SK-N-SH treated with all-trans-retinoic acid at 6 μM for 48 hours (cell line): Measurements from ENCODE around the gene OR51B4.
A peak's percentile ranks its signal among the peaks of the same experiment; 100 is the strongest.
"Not testable (repeated sequence)": the region's sequence is repeated elsewhere in the genome, so short reads cannot be mapped to it uniquely, and the experiment has no call there.

Experiments
- ATAC-seq: fragments of 200-7000 bp; cut with Tn5 transposase; 3 replicates; pipeline ENCODE4 v1.9.1; 2020; ENCODE audit warnings: mild to moderate bottlenecking, moderate library complexity
- ARNTL ChIP-seq: fragments of 450-650 bp; formaldehyde crosslinking; IDR thresholded peaks from 2 replicates; pipeline ENCODE4 v1.5.0; 2020; ENCODE audit warnings: low read depth, mild to moderate bottlenecking, moderate library complexity, borderline replicate concordance
- BACH2 ChIP-seq: fragments of 250-450 bp; sonication (Bioruptor Pico); IDR thresholded peaks from 2 replicates; pipeline ENCODE4 v1.9.0; 2021; ENCODE audit warnings: mild to moderate bottlenecking, borderline replicate concordance
- CSDC2 ChIP-seq: fragments of 250-450 bp; sonication (Bioruptor Pico); IDR thresholded peaks from 2 replicates; pipeline ENCODE4 v1.5.0; 2020; ENCODE audit warnings: mild to moderate bottlenecking, moderate library complexity
- ESRRG ChIP-seq: fragments of 250-450 bp; sonication (Bioruptor Pico); IDR thresholded peaks from 2 replicates; pipeline ENCODE4 v1.6.1; 2021; ENCODE audit warnings: mild to moderate bottlenecking
- GLIS3 ChIP-seq: fragments of 250-450 bp; sonication (Bioruptor Pico); IDR thresholded peaks from 2 replicates; pipeline ENCODE4 v1.5.0; 2020; ENCODE audit warnings: mild to moderate bottlenecking, moderate library complexity
- ISL1 ChIP-seq: fragments of 250-450 bp; sonication (Bioruptor Pico); IDR thresholded peaks from 2 replicates; pipeline ENCODE4 v2.1.2; 2022; ENCODE audit warnings: mild to moderate bottlenecking, moderate library complexity
- OSR1 ChIP-seq: fragments of 250-450 bp; sonication (Bioruptor Pico); IDR thresholded peaks from 2 replicates; pipeline ENCODE4 v1.8.0; 2022; ENCODE audit warnings: moderate library complexity, mild to moderate bottlenecking, inconsistent platforms
- PPARA ChIP-seq: fragments of 250-450 bp; sonication (Bioruptor Pico); IDR thresholded peaks from 2 replicates; pipeline ENCODE4 v1.5.0; 2020; ENCODE audit warnings: mild to moderate bottlenecking, borderline replicate concordance
- RARB ChIP-seq: fragments of 250-450 bp; sonication (Bioruptor Pico); IDR thresholded peaks from 2 replicates; pipeline ENCODE4 v1.8.0; 2021; ENCODE audit warnings: mild to moderate bottlenecking, moderate library complexity
- SNAI2 ChIP-seq: fragments of 250-450 bp; sonication (Bioruptor Pico); IDR thresholded peaks from 2 replicates; pipeline ENCODE4 v1.5.0; 2020; ENCODE audit warnings: mild to moderate bottlenecking, moderate library complexity
- TOX ChIP-seq: fragments of 250-450 bp; sonication (Bioruptor Pico); IDR thresholded peaks from 2 replicates; pipeline ENCODE4 v1.8.0; 2021; ENCODE audit warnings: mild to moderate bottlenecking, moderate library complexity, borderline replicate concordance
- ZC3H10 ChIP-seq: fragments of 250-450 bp; sonication (Bioruptor Pico); IDR thresholded peaks from 2 replicates; pipeline ENCODE4 v1.5.1; 2021; ENCODE audit warnings: mild to moderate bottlenecking, moderate library complexity
- ZFP3 ChIP-seq: fragments of 250-450 bp; sonication (Bioruptor Pico); IDR thresholded peaks from 2 replicates; pipeline ENCODE4 v1.5.0; 2020; ENCODE audit warnings: mild to moderate bottlenecking, moderate library complexity
- ZFP30 ChIP-seq: fragments of 450-650 bp; formaldehyde crosslinking; IDR thresholded peaks from 2 replicates; pipeline ENCODE4 v1.5.0; 2022; ENCODE audit warnings: mild to moderate bottlenecking, moderate library complexity
- ZNF565 ChIP-seq: fragments of 450-650 bp; formaldehyde crosslinking; conservative IDR thresholded peaks from 2 replicates; pipeline ENCODE4 v1.5.0; 2020; ENCODE audit warnings: low read depth, mild to moderate bottlenecking, moderate library complexity
- ZNF70 ChIP-seq: fragments of 450-650 bp; formaldehyde crosslinking; IDR thresholded peaks from 2 replicates; pipeline ENCODE4 v1.5.0; 2020; ENCODE audit warnings: mild to moderate bottlenecking, moderate library complexity
- ZNF8 ChIP-seq: fragments of 450-650 bp; formaldehyde crosslinking; IDR thresholded peaks from 2 replicates; pipeline ENCODE4 v1.5.0; 2020; ENCODE audit warnings: mild to moderate bottlenecking, moderate library complexity
- TF ChIP-seq, protein P1 (sequence below): fragments of 250-450 bp; sonication (Bioruptor Pico); IDR thresholded peaks from 2 replicates; pipeline ENCODE4 v1.8.0; 2020; ENCODE audit warnings: mild to moderate bottlenecking, moderate library complexity, borderline replicate concordance
- TF ChIP-seq, protein P2 (sequence below): fragments of 250-450 bp; sonication (Bioruptor Pico); IDR thresholded peaks from 2 replicates; pipeline ENCODE4 v1.5.0; 2020; ENCODE audit warnings: mild to moderate bottlenecking, moderate library complexity
- TF ChIP-seq, protein P3 (sequence below): fragments of 250-450 bp; sonication (Bioruptor Pico); IDR thresholded peaks from 2 replicates; pipeline ENCODE4 v1.5.1; 2020; ENCODE audit warnings: low read depth, mild to moderate bottlenecking, moderate library complexity
- TF ChIP-seq, protein P4 (sequence below): fragments of 250-450 bp; sonication (Bioruptor Pico); IDR thresholded peaks from 2 replicates; pipeline ENCODE4 v1.8.0; 2021; ENCODE audit warnings: low read depth, mild to moderate bottlenecking, moderate library complexity, borderline replicate concordance

Gene OR51B4

DNA sequence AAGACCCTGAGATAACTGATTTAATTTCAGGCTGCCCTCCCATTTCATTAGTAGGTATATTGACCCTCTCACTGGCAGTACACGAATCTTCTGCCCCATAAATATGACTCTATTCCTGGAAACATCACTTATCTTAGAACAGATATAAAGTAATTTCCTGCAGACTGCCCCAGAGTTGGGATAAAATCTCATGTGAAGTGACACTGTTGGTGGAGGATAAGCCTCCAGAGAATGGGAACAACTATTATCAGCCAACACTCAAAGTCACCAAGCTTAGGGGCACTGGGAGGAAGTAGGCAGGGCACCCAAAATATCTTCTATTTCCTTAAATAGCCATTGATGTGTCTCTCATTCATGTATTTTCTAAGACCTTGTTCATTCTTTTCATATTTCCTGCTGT, 33.4 kb upstream of the OR51B4 start:
- ATAC-seq, result no peak
- TF ChIP-seq PPARA (CRISPR knock-in tag), result no peak
- no peak for TF ChIP-seq ZFP30 (CRISPR knock-in tag)
- no peak for TF ChIP-seq ISL1 (CRISPR knock-in tag)
- TF ChIP-seq CSDC2 (CRISPR knock-in tag), result no peak
- TF ChIP-seq BACH2 (CRISPR knock-in tag), result no peak
- TF ChIP-seq, protein P1, sequence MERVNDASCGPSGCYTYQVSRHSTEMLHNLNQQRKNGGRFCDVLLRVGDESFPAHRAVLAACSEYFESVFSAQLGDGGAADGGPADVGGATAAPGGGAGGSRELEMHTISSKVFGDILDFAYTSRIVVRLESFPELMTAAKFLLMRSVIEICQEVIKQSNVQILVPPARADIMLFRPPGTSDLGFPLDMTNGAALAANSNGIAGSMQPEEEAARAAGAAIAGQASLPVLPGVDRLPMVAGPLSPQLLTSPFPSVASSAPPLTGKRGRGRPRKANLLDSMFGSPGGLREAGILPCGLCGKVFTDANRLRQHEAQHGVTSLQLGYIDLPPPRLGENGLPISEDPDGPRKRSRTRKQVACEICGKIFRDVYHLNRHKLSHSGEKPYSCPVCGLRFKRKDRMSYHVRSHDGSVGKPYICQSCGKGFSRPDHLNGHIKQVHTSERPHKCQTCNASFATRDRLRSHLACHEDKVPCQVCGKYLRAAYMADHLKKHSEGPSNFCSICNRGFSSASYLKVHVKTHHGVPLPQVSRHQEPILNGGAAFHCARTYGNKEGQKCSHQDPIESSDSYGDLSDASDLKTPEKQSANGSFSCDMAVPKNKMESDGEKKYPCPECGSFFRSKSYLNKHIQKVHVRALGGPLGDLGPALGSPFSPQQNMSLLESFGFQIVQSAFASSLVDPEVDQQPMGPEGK (CRISPR knock-in tag), result no peak
- no peak for TF ChIP-seq ARNTL
- no peak for TF ChIP-seq ESRRG (CRISPR knock-in tag)
- no peak for TF ChIP-seq RARB (CRISPR knock-in tag)
- TF ChIP-seq OSR1 (CRISPR knock-in tag), result no peak

DNA sequence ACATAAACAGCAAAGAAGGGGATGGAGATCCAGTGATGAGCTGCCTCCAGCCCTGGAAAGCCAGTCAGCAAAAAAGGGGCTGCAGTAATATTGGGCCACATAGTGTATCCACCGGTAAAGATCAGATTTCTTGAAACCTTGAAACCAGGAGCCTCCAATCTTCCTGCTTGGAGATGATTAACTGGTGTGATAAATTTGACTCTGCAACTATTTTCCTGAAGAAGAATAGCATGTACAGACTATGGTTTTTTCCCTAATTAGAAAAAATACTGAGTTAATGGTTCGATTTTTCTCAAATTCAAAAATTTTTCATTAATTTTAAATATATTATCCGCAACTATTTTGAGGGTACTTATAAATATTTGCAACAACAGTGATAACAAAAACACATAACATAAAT, 22.5 kb upstream of the OR51B4 start, which contains the start of gene OR51B2:
Gene OR51B2, minus strand, starts transcription at position 101 of the 400 bp plus-strand sequence. Its CDS starts 0 bp downstream, at position 101.
- TF ChIP-seq OSR1 (CRISPR knock-in tag), result no peak
- TF ChIP-seq, protein P2, sequence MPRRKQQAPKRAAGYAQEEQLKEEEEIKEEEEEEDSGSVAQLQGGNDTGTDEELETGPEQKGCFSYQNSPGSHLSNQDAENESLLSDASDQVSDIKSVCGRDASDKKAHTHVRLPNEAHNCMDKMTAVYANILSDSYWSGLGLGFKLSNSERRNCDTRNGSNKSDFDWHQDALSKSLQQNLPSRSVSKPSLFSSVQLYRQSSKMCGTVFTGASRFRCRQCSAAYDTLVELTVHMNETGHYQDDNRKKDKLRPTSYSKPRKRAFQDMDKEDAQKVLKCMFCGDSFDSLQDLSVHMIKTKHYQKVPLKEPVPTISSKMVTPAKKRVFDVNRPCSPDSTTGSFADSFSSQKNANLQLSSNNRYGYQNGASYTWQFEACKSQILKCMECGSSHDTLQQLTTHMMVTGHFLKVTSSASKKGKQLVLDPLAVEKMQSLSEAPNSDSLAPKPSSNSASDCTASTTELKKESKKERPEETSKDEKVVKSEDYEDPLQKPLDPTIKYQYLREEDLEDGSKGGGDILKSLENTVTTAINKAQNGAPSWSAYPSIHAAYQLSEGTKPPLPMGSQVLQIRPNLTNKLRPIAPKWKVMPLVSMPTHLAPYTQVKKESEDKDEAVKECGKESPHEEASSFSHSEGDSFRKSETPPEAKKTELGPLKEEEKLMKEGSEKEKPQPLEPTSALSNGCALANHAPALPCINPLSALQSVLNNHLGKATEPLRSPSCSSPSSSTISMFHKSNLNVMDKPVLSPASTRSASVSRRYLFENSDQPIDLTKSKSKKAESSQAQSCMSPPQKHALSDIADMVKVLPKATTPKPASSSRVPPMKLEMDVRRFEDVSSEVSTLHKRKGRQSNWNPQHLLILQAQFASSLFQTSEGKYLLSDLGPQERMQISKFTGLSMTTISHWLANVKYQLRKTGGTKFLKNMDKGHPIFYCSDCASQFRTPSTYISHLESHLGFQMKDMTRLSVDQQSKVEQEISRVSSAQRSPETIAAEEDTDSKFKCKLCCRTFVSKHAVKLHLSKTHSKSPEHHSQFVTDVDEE (CRISPR knock-in tag), result no peak
- no peak for TF ChIP-seq ZNF8
- TF ChIP-seq GLIS3 (CRISPR knock-in tag), result no peak
- TF ChIP-seq, protein P3, sequence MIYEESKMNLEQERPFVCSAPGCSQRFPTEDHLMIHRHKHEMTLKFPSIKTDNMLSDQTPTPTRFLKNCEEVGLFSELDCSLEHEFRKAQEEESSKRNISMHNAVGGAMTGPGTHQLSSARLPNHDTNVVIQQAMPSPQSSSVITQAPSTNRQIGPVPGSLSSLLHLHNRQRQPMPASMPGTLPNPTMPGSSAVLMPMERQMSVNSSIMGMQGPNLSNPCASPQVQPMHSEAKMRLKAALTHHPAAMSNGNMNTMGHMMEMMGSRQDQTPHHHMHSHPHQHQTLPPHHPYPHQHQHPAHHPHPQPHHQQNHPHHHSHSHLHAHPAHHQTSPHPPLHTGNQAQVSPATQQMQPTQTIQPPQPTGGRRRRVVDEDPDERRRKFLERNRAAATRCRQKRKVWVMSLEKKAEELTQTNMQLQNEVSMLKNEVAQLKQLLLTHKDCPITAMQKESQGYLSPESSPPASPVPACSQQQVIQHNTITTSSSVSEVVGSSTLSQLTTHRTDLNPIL (CRISPR knock-in tag), result no peak
- TF ChIP-seq ZFP30 (CRISPR knock-in tag), result no peak
- no peak for TF ChIP-seq CSDC2 (CRISPR knock-in tag)
- TF ChIP-seq ESRRG (CRISPR knock-in tag), result no peak
- no peak for TF ChIP-seq PPARA (CRISPR knock-in tag)
- TF ChIP-seq ARNTL, result no peak
- no peak for ATAC-seq

DNA sequence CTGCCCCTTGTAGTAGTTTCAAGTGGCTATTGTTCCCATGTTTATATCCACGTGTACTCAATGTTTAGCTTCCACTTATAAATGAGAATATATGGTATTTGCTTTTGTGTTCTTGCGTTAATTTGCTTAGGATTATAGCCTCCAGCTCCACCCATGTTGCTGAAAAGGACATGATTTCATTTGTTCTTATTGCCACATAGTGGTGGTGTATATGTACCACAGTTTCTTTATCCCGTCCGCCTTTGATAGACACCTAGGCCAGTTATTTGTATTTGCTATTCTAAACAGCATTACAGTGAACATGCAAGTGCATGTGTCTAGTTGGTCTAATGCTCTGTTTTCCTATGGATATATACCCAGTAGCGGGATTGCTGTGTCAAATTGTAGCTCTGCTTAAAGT, 15.5 kb upstream of the OR51B4 start:
- peak; percentile 31; the same call in 1 of the 3 replicates for ATAC-seq
- TF ChIP-seq, protein P1 (CRISPR knock-in tag), result no peak
- no peak for TF ChIP-seq OSR1 (CRISPR knock-in tag)
- TF ChIP-seq ZFP30 (CRISPR knock-in tag), result no peak
- TF ChIP-seq GLIS3 (CRISPR knock-in tag), result no peak
- TF ChIP-seq, protein P3 (CRISPR knock-in tag), result no peak
- no peak for TF ChIP-seq TOX (CRISPR knock-in tag)
- TF ChIP-seq ZFP3 (CRISPR knock-in tag), result no peak
- TF ChIP-seq, protein P2 (CRISPR knock-in tag), result no peak
- TF ChIP-seq SNAI2 (CRISPR knock-in tag), result no peak
- no peak for TF ChIP-seq ZC3H10 (CRISPR knock-in tag)
- no peak for TF ChIP-seq ZNF70
- no peak for TF ChIP-seq ZNF565 (CRISPR knock-in tag)
- no peak for TF ChIP-seq RARB (CRISPR knock-in tag)
- no peak for TF ChIP-seq ZNF8
- TF ChIP-seq BACH2 (CRISPR knock-in tag), result no peak
- TF ChIP-seq, protein P4, sequence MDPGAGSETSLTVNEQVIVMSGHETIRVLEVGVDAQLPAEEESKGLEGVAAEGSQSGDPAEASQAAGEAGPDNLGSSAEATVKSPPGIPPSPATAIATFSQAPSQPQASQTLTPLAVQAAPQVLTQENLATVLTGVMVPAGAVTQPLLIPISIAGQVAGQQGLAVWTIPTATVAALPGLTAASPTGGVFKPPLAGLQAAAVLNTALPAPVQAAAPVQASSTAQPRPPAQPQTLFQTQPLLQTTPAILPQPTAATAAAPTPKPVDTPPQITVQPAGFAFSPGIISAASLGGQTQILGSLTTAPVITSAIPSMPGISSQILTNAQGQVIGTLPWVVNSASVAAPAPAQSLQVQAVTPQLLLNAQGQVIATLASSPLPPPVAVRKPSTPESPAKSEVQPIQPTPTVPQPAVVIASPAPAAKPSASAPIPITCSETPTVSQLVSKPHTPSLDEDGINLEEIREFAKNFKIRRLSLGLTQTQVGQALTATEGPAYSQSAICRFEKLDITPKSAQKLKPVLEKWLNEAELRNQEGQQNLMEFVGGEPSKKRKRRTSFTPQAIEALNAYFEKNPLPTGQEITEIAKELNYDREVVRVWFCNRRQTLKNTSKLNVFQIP (CRISPR knock-in tag), result no peak

DNA sequence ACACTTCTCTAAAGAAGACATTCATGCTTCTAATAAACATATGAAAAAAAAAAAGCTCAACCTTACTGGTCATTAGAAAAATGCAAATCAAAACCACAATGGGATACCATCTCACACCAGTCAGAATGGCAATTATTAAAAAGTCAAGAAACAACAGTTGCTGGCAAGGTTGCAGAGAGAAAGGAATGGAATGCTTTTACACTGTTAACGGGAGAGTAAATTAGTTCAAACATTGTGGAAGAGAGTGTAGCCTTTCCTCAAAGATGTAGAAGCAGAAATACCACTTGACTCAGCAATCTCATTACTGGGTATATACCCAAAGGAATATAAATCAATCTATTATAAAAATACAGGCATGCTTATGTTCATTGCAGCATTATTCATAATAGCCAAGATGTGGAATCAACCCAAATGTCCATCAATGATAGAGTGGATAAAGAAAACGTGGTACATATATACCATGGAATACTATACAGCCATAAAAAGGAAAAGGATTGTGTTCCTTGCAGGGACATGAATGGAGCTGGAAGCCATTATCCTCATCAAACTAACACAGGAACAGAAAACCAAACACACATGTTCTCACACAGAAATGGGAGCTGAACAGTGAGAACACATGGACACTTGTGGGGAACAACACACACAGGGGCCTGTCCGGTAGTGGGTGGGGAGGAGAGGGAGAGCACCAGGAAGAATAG, 11.7 kb upstream of the OR51B4 start:
- ATAC-seq, result not testable (repeated sequence)
